Psoas muscle (tissue), 8 donors: ENCODE data around the gene TDRD9. TPM values are rescaled to one million over a fixed set of nuclear protein-coding genes. Genes with fewer than 3 reads are reported as not detected.

Experiments used
- ATAC-seq, 4 donors: fragments of 200-7000 bp; cut with Tn5 transposase; one replicate each; pipeline ENCODE4 v1.9.1; 2020; ENCODE audit warnings: moderate library complexity in 3 of 4, mild to moderate bottlenecking in 2 of 4
- DNase-seq, 2 donors: peaks; one replicate each; pipeline ENCODE4 v3.0.0-alpha.2; 2020
- H3K27ac ChIP-seq: fragments of 200-600 bp; one replicate; pipeline ENCODE4 v1.8.0; 2022
- H3K27me3 ChIP-seq, 3 donors: fragments of 200-600 bp in 1 of 3; one replicate each; pipeline versions ENCODE4 v1.6.1 to v1.8.0; 2013 to 2022; ENCODE audit warnings: low read length in 2 of 3, mild to moderate bottlenecking in 2 of 3, moderate library complexity in 1 of 3; ENCODE audit not compliant: insufficient read depth in 3 of 3
- H3K36me3 ChIP-seq, 2 donors: fragments of 200-600 bp in 1 of 2; one replicate each; pipeline versions ENCODE4 v1.6.1 to v1.8.0; 2013 to 2022; ENCODE audit warnings: low read depth in 1 of 2, mild to moderate bottlenecking in 1 of 2, moderate library complexity in 1 of 2; ENCODE audit not compliant: insufficient read depth in 1 of 2
- H3K4me1 ChIP-seq: fragments of 200-600 bp; one replicate; pipeline ENCODE4 v1.8.0; 2022
- H3K4me3 ChIP-seq: fragments of 200-600 bp; one replicate; pipeline ENCODE4 v1.8.0; 2022; ENCODE audit warnings: mild to moderate bottlenecking
- H3K9me3 ChIP-seq: fragments of 200-600 bp; one replicate; pipeline ENCODE4 v1.8.0; 2022
- CTCF ChIP-seq: fragments of 200-600 bp; IDR thresholded peaks from one replicate; pipeline ENCODE4 v1.8.0; 2022; ENCODE audit warnings: antibody characterized with exemption
- WGBS, 3 donors: extraction: QIAGEN DNeasy Blood & Tissue Kit; methylation state at CpG; one replicate each; pipeline versions ENCODE4 v1.1.6 to v1.1.7; 2013; 5-methylcytosine and 5-hydroxymethylcytosine counted together
- intact Hi-C, 2 donors: fragments of 100-400 bp; cut with DNase I; formaldehyde crosslinking; loops; one replicate each; pipeline versions ENCODE4 v1.11.0 to v1.14.2; 2022
- polyA plus RNA-seq, 3 donors: library from polyadenylated mRNA; stranded (reverse); fragments of 200-250 nt; gene quantifications; one replicate each; pipeline ENCODE4 v1.2.3, GENCODE V29; 2013
- total RNA-seq, 4 donors: library from RNA; stranded (reverse); fragmentation: NEBNext Ultra II Directional in 2 of 4; extraction: Animal tissue kit (Norgen Biotek cat#: 25700) in 2 of 4; gene quantifications; one replicate each; pipeline versions ENCODE4 v1.2.1 to v1.2.4, GENCODE V29; 2021 to 2023
- donor health status: healthy with polysubstance abuse.
- donor health status: DM: no; HTN: no; CAD: no; lungs with moderate emphysema.
- donor health status: Bipolar disorder and iron deficiency.
- donor health status: healthy.
- donor health status: DM: yes; HTN: yes; CAD: no.
- donor health status: DM: no; HTN: no; CAD: no.
- donor health status: DM: no; HTN: no; CAD: no.
- donor health status: DM: yes; HTN: yes; CAD: no.

TDRD9 gene
- total and polyA plus RNA-seq, 7 donors: 0.13 to 1.3 (median 0.31) TPM

GRCh38 chr14:104087505-104087904 lies 159.2 kb downstream of the TDRD9 start:
- 78 to 98% (median 83%) methylated on average over 11 to 17 of the region's 17 CpGs for WGBS, 3 donors

GRCh38 chr14:104087981-104088850 lies 160.0 kb downstream of the TDRD9 start:
- peaks cover 0 to 25% (median 23%) of the 10 kb centered on the region in 3 donors for H3K27me3 ChIP-seq
- no peak overlapping the region for H3K27ac ChIP-seq
- no peaks in the 10 kb centered on the region for H3K36me3 ChIP-seq
- no peak overlapping the region for H3K4me3 ChIP-seq
- 74 to 78% (median 75%) methylated on average over 23 of the region's 23 CpGs for WGBS, 3 donors
- DNase-seq: no peak
- no peak for TF ChIP-seq CTCF
- intact Hi-C loops: no loop called here
- no peak for ATAC-seq
- H3K9me3 ChIP-seq: no peaks in the 10 kb centered on the region
- H3K4me1 ChIP-seq: peaks cover 2% of the 10 kb centered on the region

More at GRCh38 chr14:104087505-104087904, 159.2 kb downstream of the TDRD9 start:
- Histone ChIP-seq H3K27ac (no peak overlapping the region), H3K4me1 (peaks cover 8% of the 10 kb centered on the region), H3K36me3 (no peaks in the 10 kb centered on the region), H3K9me3 (no peaks in the 10 kb centered on the region), H3K27me3 (peaks cover 0 to 25% (median 21%) of the 10 kb centered on the region in 3 donors), H3K4me3 (no peak overlapping the region)
- ATAC-seq (no peak), DNase-seq (peak in 1 of 2 donors; percentile 13)
- no peak for TF ChIP-seq CTCF
- intact Hi-C loops: no loop called here

GRCh38 chr14:104090071-104090748 lies 162.0 kb downstream of the TDRD9 start:
- no peak overlapping the region for H3K27ac ChIP-seq
- 90 to 94% (median 90%) methylated on average over 20 of the region's 20 CpGs for WGBS, 3 donors
- DNase-seq (peak in 1 of 2 donors; percentile 19), ATAC-seq (no peak)
- H3K4me1 ChIP-seq: no peaks in the 10 kb centered on the region
- no peaks in the 10 kb centered on the region for H3K9me3 ChIP-seq
- no peak overlapping the region for H3K4me3 ChIP-seq
- peaks cover 0 to 33% (median 23%) of the 10 kb centered on the region in 3 donors for H3K27me3 ChIP-seq
- intact Hi-C loops: no loop called here
- TF ChIP-seq CTCF: no peak
- no peaks in the 10 kb centered on the region for H3K36me3 ChIP-seq

- no peak for TF ChIP-seq CTCF
- ATAC-seq (no peak), DNase-seq (no peak)
- no peak overlapping the region for H3K4me3 ChIP-seq
- no peaks in the 10 kb centered on the region for H3K36me3 ChIP-seq
- H3K4me1 ChIP-seq: no peaks in the 10 kb centered on the region
- H3K27me3 ChIP-seq: peaks cover 0 to 30% (median 18%) of the 10 kb centered on the region in 3 donors
- intact Hi-C loops: no loop called here
- H3K9me3 ChIP-seq: no peaks in the 10 kb centered on the region
- WGBS, 3 donors: 28 to 44% (median 35%) methylated on average over 25 to 26 of the region's 26 CpGs
- H3K27ac ChIP-seq: no peak overlapping the region
These were observed 163.0 kb downstream of the TDRD9 start for GRCh38 chr14:104091061-104091926.
